ENCODE data around the gene FGFRL1. TPM values are rescaled to one million over a fixed set of nuclear protein-coding genes. Genes with fewer than 3 reads are reported as not detected.

FGFRL1 gene
- total and polyA plus RNA-seq, 2 donors = 1.7 to 6.2 TPM

GRCh38 chr4:1027219-1027914 is 15.9 kb downstream of the FGFRL1 start:
- Histone ChIP-seq H3K27ac (ENCODE audit: low read depth in 1 of 2, low read length in 1 of 2) (no peak overlapping the region), H3K4me3 (ENCODE audit: low read length in 2 of 2) (no peak overlapping the region), H3K27me3 (ENCODE audit: control insufficient read depth in 2 of 2, insufficient read depth in 1 of 2, low read length in 1 of 2) (peaks cover 0 to 16% of the 10 kb centered on the region in 2 donors), H3K4me1 (ENCODE audit: control insufficient read depth in 2 of 2, insufficient read depth in 2 of 2, low read length in 2 of 2) (peaks cover 0 to 2% of the 10 kb centered on the region in 2 donors), H3K9me3 (ENCODE audit: control insufficient read depth in 2 of 2, insufficient read depth in 1 of 2, low read length in 1 of 2) (peaks cover 0 to 2% of the 10 kb centered on the region in 2 donors), H3K36me3 (ENCODE audit: control insufficient read depth in 2 of 2, insufficient read depth in 2 of 2, low read length in 1 of 2) (peaks cover 0 to 13% of the 10 kb centered on the region in 2 donors)
- 85% methylated on average over 26 of the region's 26 CpGs for WGBS
- no peak for DNase-seq (ENCODE audit: low read depth in 6 of 9, low spot score in 9 of 9)

- WGBS = 80% methylated on average over 9 of the region's 9 CpGs
- peaks cover 0 to 19% of the 10 kb centered on the region in 2 donors for H3K27me3 ChIP-seq (ENCODE audit: control insufficient read depth in 2 of 2, insufficient read depth in 1 of 2, low read length in 1 of 2)
- H3K27ac ChIP-seq (ENCODE audit: low read depth in 1 of 2, low read length in 1 of 2) = no peak overlapping the region
Observed at GRCh38 chr4:1027915-1028238, 16.5 kb downstream of the FGFRL1 start.

DNA sequence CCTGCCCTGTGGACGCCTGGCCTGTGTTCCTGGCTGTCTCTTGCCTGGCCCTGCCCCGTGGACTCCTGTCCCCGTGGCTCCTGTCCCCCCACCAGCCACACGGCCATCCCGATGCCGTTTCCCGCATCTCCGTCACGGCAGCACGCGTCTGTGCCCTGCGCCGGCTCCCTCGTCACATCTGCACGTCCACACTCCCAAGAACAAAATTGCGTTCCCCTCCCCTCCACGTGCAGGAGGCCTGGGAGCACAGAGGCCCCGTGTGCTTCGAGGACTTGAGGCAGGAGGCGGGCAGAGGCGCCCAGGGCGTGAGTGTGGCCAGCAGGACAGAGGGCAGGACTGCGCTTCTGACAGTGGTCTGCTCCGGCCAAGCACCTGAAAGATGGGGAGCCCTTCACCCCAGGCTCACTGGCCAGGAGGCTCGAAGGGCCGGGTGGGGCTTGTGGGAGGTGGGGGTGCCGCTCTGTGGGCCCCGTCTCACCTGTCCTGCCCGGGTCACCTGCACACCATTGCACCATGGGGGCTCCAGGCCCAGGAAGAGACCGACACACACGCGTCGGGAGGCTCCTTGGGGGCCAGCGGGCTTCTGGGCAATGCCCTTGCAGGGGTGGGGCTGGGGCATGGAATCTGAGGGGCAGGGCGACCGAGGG is 17.3 kb downstream of the FGFRL1 start:
- Histone ChIP-seq H3K4me3 (ENCODE audit: low read length in 2 of 2) (no peak overlapping the region), H3K27me3 (ENCODE audit: control insufficient read depth in 2 of 2, insufficient read depth in 1 of 2, low read length in 1 of 2) (peaks cover 0 to 23% of the 10 kb centered on the region in 2 donors), H3K36me3 (ENCODE audit: control insufficient read depth in 2 of 2, insufficient read depth in 2 of 2, low read length in 1 of 2) (peaks cover 0 to 13% of the 10 kb centered on the region in 2 donors), H3K9me3 (ENCODE audit: control insufficient read depth in 2 of 2, insufficient read depth in 1 of 2, low read length in 1 of 2) (peaks cover 0 to 2% of the 10 kb centered on the region in 2 donors), H3K4me1 (ENCODE audit: control insufficient read depth in 2 of 2, insufficient read depth in 2 of 2, low read length in 2 of 2) (peaks cover 0 to 2% of the 10 kb centered on the region in 2 donors), H3K27ac (ENCODE audit: low read depth in 1 of 2, low read length in 1 of 2) (no peak overlapping the region)
- WGBS = 88% methylated on average over 36 of the region's 36 CpGs
- DNase-seq (ENCODE audit: low read depth in 6 of 9, low spot score in 9 of 9) = no peak

More at GRCh38 chr4:1027915-1028238, 16.5 kb downstream of the FGFRL1 start:
- no peak overlapping the region for H3K4me3 ChIP-seq (ENCODE audit: low read length in 2 of 2)
- peaks cover 0 to 13% of the 10 kb centered on the region in 2 donors for H3K36me3 ChIP-seq (ENCODE audit: control insufficient read depth in 2 of 2, insufficient read depth in 2 of 2, low read length in 1 of 2)
- peaks cover 0 to 2% of the 10 kb centered on the region in 2 donors for H3K4me1 ChIP-seq (ENCODE audit: control insufficient read depth in 2 of 2, insufficient read depth in 2 of 2, low read length in 2 of 2)
- H3K9me3 ChIP-seq (ENCODE audit: control insufficient read depth in 2 of 2, insufficient read depth in 1 of 2, low read length in 1 of 2) = peaks cover 0 to 2% of the 10 kb centered on the region in 2 donors
- no peak for DNase-seq (ENCODE audit: low read depth in 6 of 9, low spot score in 9 of 9)

- H3K27me3 ChIP-seq (ENCODE audit: control insufficient read depth in 2 of 2, insufficient read depth in 1 of 2, low read length in 1 of 2) = peaks cover 0 to 26% of the 10 kb centered on the region in 2 donors
- DNase-seq (ENCODE audit: low read depth in 6 of 9, low spot score in 9 of 9) = no peak
- no peak overlapping the region for H3K27ac ChIP-seq (ENCODE audit: low read depth in 1 of 2, low read length in 1 of 2)
- WGBS = 88% methylated on average over 17 of the region's 17 CpGs
- H3K36me3 ChIP-seq (ENCODE audit: control insufficient read depth in 2 of 2, insufficient read depth in 2 of 2, low read length in 1 of 2) = peaks cover 0 to 13% of the 10 kb centered on the region in 2 donors
- H3K4me3 ChIP-seq (ENCODE audit: low read length in 2 of 2) = no peak overlapping the region
- H3K4me1 ChIP-seq (ENCODE audit: control insufficient read depth in 2 of 2, insufficient read depth in 2 of 2, low read length in 2 of 2) = peaks cover 0 to 2% of the 10 kb centered on the region in 2 donors
- peaks cover 0 to 2% of the 10 kb centered on the region in 2 donors for H3K9me3 ChIP-seq (ENCODE audit: control insufficient read depth in 2 of 2, insufficient read depth in 1 of 2, low read length in 1 of 2)
Observed at GRCh38 chr4:1029529-1029928, 18.1 kb downstream of the FGFRL1 start.

- H3K27me3 ChIP-seq (ENCODE audit: control insufficient read depth in 2 of 2, insufficient read depth in 1 of 2, low read length in 1 of 2) = peaks cover 0 to 26% of the 10 kb centered on the region in 2 donors
- no peak overlapping the region for H3K27ac ChIP-seq (ENCODE audit: low read depth in 1 of 2, low read length in 1 of 2)
- peaks cover 0 to 2% of the 10 kb centered on the region in 2 donors for H3K4me1 ChIP-seq (ENCODE audit: control insufficient read depth in 2 of 2, insufficient read depth in 2 of 2, low read length in 2 of 2)
- no peak overlapping the region for H3K4me3 ChIP-seq (ENCODE audit: low read length in 2 of 2)
- peaks cover 0 to 11% of the 10 kb centered on the region in 2 donors for H3K36me3 ChIP-seq (ENCODE audit: control insufficient read depth in 2 of 2, insufficient read depth in 2 of 2, low read length in 1 of 2)
- no peak for DNase-seq (ENCODE audit: low read depth in 6 of 9, low spot score in 9 of 9)
- peaks cover 0 to 2% of the 10 kb centered on the region in 2 donors for H3K9me3 ChIP-seq (ENCODE audit: control insufficient read depth in 2 of 2, insufficient read depth in 1 of 2, low read length in 1 of 2)
- WGBS = 76% methylated on average over 12 of the region's 12 CpGs
Observed at GRCh38 chr4:1030031-1030430, 18.6 kb downstream of the FGFRL1 start.

GRCh38 chr4:1030559-1030958 is 19.1 kb downstream of the FGFRL1 start:
- 77% methylated on average over 16 of the region's 16 CpGs for WGBS
- Histone ChIP-seq H3K36me3 (ENCODE audit: control insufficient read depth in 2 of 2, insufficient read depth in 2 of 2, low read length in 1 of 2) (peaks cover 0 to 6% of the 10 kb centered on the region in 2 donors), H3K27me3 (ENCODE audit: control insufficient read depth in 2 of 2, insufficient read depth in 1 of 2, low read length in 1 of 2) (peaks cover 0 to 26% of the 10 kb centered on the region in 2 donors), H3K27ac (ENCODE audit: low read depth in 1 of 2, low read length in 1 of 2) (no peak overlapping the region), H3K4me3 (ENCODE audit: low read length in 2 of 2) (no peak overlapping the region), H3K9me3 (ENCODE audit: control insufficient read depth in 2 of 2, insufficient read depth in 1 of 2, low read length in 1 of 2) (no peaks in the 10 kb centered on the region), H3K4me1 (ENCODE audit: control insufficient read depth in 2 of 2, insufficient read depth in 2 of 2, low read length in 2 of 2) (peaks cover 0 to 2% of the 10 kb centered on the region in 2 donors)
- DNase-seq (ENCODE audit: low read depth in 6 of 9, low spot score in 9 of 9) = no peak

- Histone ChIP-seq H3K36me3 (ENCODE audit: control insufficient read depth in 2 of 2, insufficient read depth in 2 of 2, low read length in 1 of 2) (no peaks in the 10 kb centered on the region), H3K9me3 (ENCODE audit: control insufficient read depth in 2 of 2, insufficient read depth in 1 of 2, low read length in 1 of 2) (no peaks in the 10 kb centered on the region), H3K27ac (ENCODE audit: low read depth in 1 of 2, low read length in 1 of 2) (no peak overlapping the region), H3K4me1 (ENCODE audit: control insufficient read depth in 2 of 2, insufficient read depth in 2 of 2, low read length in 2 of 2) (no peaks in the 10 kb centered on the region), H3K27me3 (ENCODE audit: control insufficient read depth in 2 of 2, insufficient read depth in 1 of 2, low read length in 1 of 2) (peaks cover 0 to 26% of the 10 kb centered on the region in 2 donors), H3K4me3 (ENCODE audit: low read length in 2 of 2) (no peak overlapping the region)
- WGBS = 91% methylated on average over 8 of the region's 8 CpGs
- DNase-seq (ENCODE audit: low read depth in 6 of 9, low spot score in 9 of 9) = no peak
Observed at GRCh38 chr4:1031346-1031745, 19.9 kb downstream of the FGFRL1 start.

GRCh38 chr4:1031956-1032795 is 20.8 kb downstream of the FGFRL1 start:
- Histone ChIP-seq H3K9me3 (ENCODE audit: control insufficient read depth in 2 of 2, insufficient read depth in 1 of 2, low read length in 1 of 2) (no peaks in the 10 kb centered on the region), H3K27ac (ENCODE audit: low read depth in 1 of 2, low read length in 1 of 2) (no peak overlapping the region), H3K36me3 (ENCODE audit: control insufficient read depth in 2 of 2, insufficient read depth in 2 of 2, low read length in 1 of 2) (no peaks in the 10 kb centered on the region), H3K4me1 (ENCODE audit: control insufficient read depth in 2 of 2, insufficient read depth in 2 of 2, low read length in 2 of 2) (no peaks in the 10 kb centered on the region), H3K4me3 (ENCODE audit: low read length in 2 of 2) (no peak overlapping the region), H3K27me3 (ENCODE audit: control insufficient read depth in 2 of 2, insufficient read depth in 1 of 2, low read length in 1 of 2) (peaks cover 0 to 26% of the 10 kb centered on the region in 2 donors)
- DNase-seq (ENCODE audit: low read depth in 6 of 9, low spot score in 9 of 9) = no peak
- WGBS = 69% methylated on average over 37 of the region's 37 CpGs

- WGBS = 87% methylated on average over 10 of the region's 10 CpGs
- H3K27me3 ChIP-seq (ENCODE audit: control insufficient read depth in 2 of 2, insufficient read depth in 1 of 2, low read length in 1 of 2) = peaks cover 0 to 23% of the 10 kb centered on the region in 2 donors
Observed at GRCh38 chr4:1032861-1033260, 21.4 kb downstream of the FGFRL1 start.

More at GRCh38 chr4:1032861-1033260, 21.4 kb downstream of the FGFRL1 start:
- H3K4me1 ChIP-seq (ENCODE audit: control insufficient read depth in 2 of 2, insufficient read depth in 2 of 2, low read length in 2 of 2) = no peaks in the 10 kb centered on the region
- H3K9me3 ChIP-seq (ENCODE audit: control insufficient read depth in 2 of 2, insufficient read depth in 1 of 2, low read length in 1 of 2) = no peaks in the 10 kb centered on the region
- no peak overlapping the region for H3K4me3 ChIP-seq (ENCODE audit: low read length in 2 of 2)
- no peaks in the 10 kb centered on the region for H3K36me3 ChIP-seq (ENCODE audit: control insufficient read depth in 2 of 2, insufficient read depth in 2 of 2, low read length in 1 of 2)
- no peak for DNase-seq (ENCODE audit: low read depth in 6 of 9, low spot score in 9 of 9)
- H3K27ac ChIP-seq (ENCODE audit: low read depth in 1 of 2, low read length in 1 of 2) = no peak overlapping the region
